HEK293 (cell line): ENCODE data around the gene ZBTB44.

Source experiments
- CTCF ChIP-seq: fragments of 450-650 bp; formaldehyde crosslinking; IDR thresholded peaks from 2 replicates; pipeline ENCODE4 v1.5.1; 2016; ENCODE audit warnings: missing biosample characterization, missing genetic modification characterization
- ZBTB21 ChIP-seq: fragments of 450-650 bp; formaldehyde crosslinking; IDR thresholded peaks from 2 replicates; pipeline ENCODE4 v1.5.1; 2017; ENCODE audit warnings: missing biosample characterization, missing genetic modification characterization
- ZNF548 ChIP-seq: fragments of 450-650 bp; formaldehyde crosslinking; IDR thresholded peaks from 2 replicates; pipeline ENCODE4 v1.5.1; 2016; ENCODE audit warnings: missing biosample characterization, missing genetic modification characterization
- ZSCAN30 ChIP-seq: fragments of 450-650 bp; IDR thresholded peaks from 2 replicates; pipeline ENCODE4 v1.5.1; 2018; ENCODE audit warnings: missing biosample characterization, mild to moderate bottlenecking, missing genetic modification characterization, moderate library complexity

GRCh38 chr11:130260080-130260627 is 54.6 kb downstream of the ZBTB44 start:
- no peak for TF ChIP-seq CTCF (tag by site-specific recombination)
- no peak for TF ChIP-seq ZBTB21 (tag by site-specific recombination)
- TF ChIP-seq ZNF548 = no peak
- TF ChIP-seq ZSCAN30 = no peak
